Liver (tissue), 9 donors: ENCODE results near the gene APOF. TPM values are rescaled to one million over a fixed set of nuclear protein-coding genes. Genes with fewer than 3 reads are reported as not detected.
"Not testable (repeated sequence)": the region's sequence is repeated elsewhere in the genome, so short reads cannot be mapped to it uniquely, and the experiment has no call there.

Source experiments
- DNase-seq: peaks from one replicate; pipeline ENCODE4 v3.0.0-alpha.2; 2017; ENCODE audit warnings: low spot score
- H3K27ac ChIP-seq, 2 donors: one replicate each; pipeline ENCODE4 v1.7.0; 2013; ENCODE audit warnings: inconsistent platforms in 2 of 2, low read length in 2 of 2, control low read depth in 1 of 2, low read depth in 1 of 2, mild to moderate bottlenecking in 1 of 2
- H3K27me3 ChIP-seq, 4 donors: one replicate each; pipeline versions ENCODE4 v1.6.1 to v1.7.0; 2013; ENCODE audit warnings: low read length in 3 of 4, inconsistent platforms in 1 of 4, mild to moderate bottlenecking in 1 of 4, moderate library complexity in 1 of 4; ENCODE audit not compliant: control insufficient read depth in 4 of 4, insufficient read depth in 4 of 4
- H3K36me3 ChIP-seq, 4 donors: one replicate each; pipeline versions ENCODE4 v1.6.1 to v1.7.0; 2013; ENCODE audit warnings: low read length in 3 of 4, mild to moderate bottlenecking in 3 of 4, low read depth in 1 of 4, moderate library complexity in 1 of 4; ENCODE audit not compliant: control insufficient read depth in 4 of 4, insufficient read depth in 3 of 4
- H3K4me1 ChIP-seq, 4 donors: one replicate each; pipeline versions ENCODE4 v1.6.1 to v1.7.0; 2013; ENCODE audit warnings: low read length in 3 of 4, mild to moderate bottlenecking in 3 of 4, moderate library complexity in 1 of 4; ENCODE audit not compliant: control insufficient read depth in 4 of 4, insufficient read depth in 4 of 4
- H3K4me3 ChIP-seq, 3 donors: one replicate each; pipeline versions ENCODE4 v1.6.1 to v1.7.0; 2013; ENCODE audit warnings: low read length in 3 of 3, control low read depth in 1 of 3, low read depth in 1 of 3, mild to moderate bottlenecking in 1 of 3
- H3K9ac ChIP-seq, 2 donors: one replicate each; pipeline ENCODE4 v1.7.0; 2013; ENCODE audit warnings: low read length in 2 of 2, mild to moderate bottlenecking in 2 of 2, moderate library complexity in 2 of 2, control low read depth in 1 of 2, low read depth in 1 of 2
- H3K9me3 ChIP-seq, 4 donors: one replicate each; pipeline versions ENCODE4 v1.6.1 to v1.7.0; 2013; ENCODE audit warnings: low read length in 3 of 4; ENCODE audit not compliant: control insufficient read depth in 4 of 4
- ATF3 ChIP-seq: IDR thresholded peaks from 2 replicates; pipeline ENCODE4 v1.6.1; 2016; ENCODE audit warnings: antibody characterized with exemption
- CTCF ChIP-seq: fragments of 150-350 bp; IDR thresholded peaks from 2 replicates; pipeline ENCODE4 v1.5.1; 2017; ENCODE audit warnings: improper control_type of control experiment, low read depth, low read length; ENCODE audit not compliant: missing input control
- FOXA1 ChIP-seq: IDR thresholded peaks from 2 replicates; pipeline ENCODE4 v1.6.1; 2016; ENCODE audit warnings: antibody characterized with exemption
- HNF4A ChIP-seq, 2 donors: conservative IDR thresholded peaks; 2 replicates each; pipeline ENCODE4 v1.6.1; 2016; ENCODE audit warnings: antibody characterized with exemption in 2 of 2, mild to moderate bottlenecking in 2 of 2
- HNF4G ChIP-seq: IDR thresholded peaks from 2 replicates; pipeline ENCODE4 v1.6.1; 2016; ENCODE audit warnings: antibody characterized with exemption
- JUND ChIP-seq, 2 donors: IDR thresholded peaks; 2 replicates each; pipeline ENCODE4 v1.6.1; 2016; ENCODE audit warnings: antibody characterized with exemption in 2 of 2
- NR2F2 ChIP-seq: IDR thresholded peaks from 2 replicates; pipeline ENCODE4 v1.6.1; 2016; ENCODE audit warnings: antibody characterized with exemption
- RAD21 ChIP-seq, 2 donors: IDR thresholded peaks; 2 replicates each; pipeline ENCODE4 v1.6.1; 2016; ENCODE audit warnings: antibody characterized with exemption in 2 of 2, mild to moderate bottlenecking in 2 of 2
- REST ChIP-seq: IDR thresholded peaks from 2 replicates; pipeline ENCODE4 v1.6.1; 2016; ENCODE audit warnings: antibody characterized with exemption, mild to moderate bottlenecking
- RXRA ChIP-seq, 2 donors: IDR thresholded peaks; 2 replicates each; pipeline ENCODE4 v1.6.1; 2017 to 2018; ENCODE audit warnings: antibody characterized with exemption in 2 of 2, mild to moderate bottlenecking in 1 of 2
- TAF1 ChIP-seq: conservative IDR thresholded peaks from 2 replicates; pipeline ENCODE4 v1.6.1; 2016; ENCODE audit warnings: antibody characterized with exemption, mild to moderate bottlenecking
- YY1 ChIP-seq: IDR thresholded peaks from 2 replicates; pipeline ENCODE4 v1.6.1; 2016; ENCODE audit warnings: antibody characterized with exemption, mild to moderate bottlenecking
- ZBTB33 ChIP-seq: IDR thresholded peaks from 2 replicates; pipeline ENCODE4 v1.6.1; 2016; ENCODE audit warnings: antibody characterized with exemption
- WGBS: extraction: QIAGEN DNeasy Blood & Tissue Kit; methylation state at CpG from one replicate; pipeline ENCODE4 v1.1.7; 2013; 5-methylcytosine and 5-hydroxymethylcytosine counted together
- polyA plus RNA-seq, 2 donors: library from polyadenylated mRNA; stranded (reverse) in 1 of 2; unstranded in 1 of 2; fragments of 200-250 nt in 1 of 2; fragments of >200 nt in 1 of 2; fragmentation: Nextera tagmentation in 1 of 2; extraction: Ambion mirVana in 1 of 2; gene quantifications; one replicate each; pipeline versions ENCODE4 v1.2.1 to v1.2.3, GENCODE V29; 2013 to 2015
- total RNA-seq, 2 donors: library from RNA; depleted of rRNA; stranded (reverse); fragments of >200 nt; gene quantifications; one replicate each; pipeline ENCODE4 v1.2.3, GENCODE V29; 2014
- donor health status: healthy.
- donor health status: healthy.
- donor health status: healthy.
- donor health status: healthy.
- donor health status: healthy.

The APOF gene
- total and polyA plus RNA-seq, 4 donors: 11.9 to 335 (median 156) TPM

DNA sequence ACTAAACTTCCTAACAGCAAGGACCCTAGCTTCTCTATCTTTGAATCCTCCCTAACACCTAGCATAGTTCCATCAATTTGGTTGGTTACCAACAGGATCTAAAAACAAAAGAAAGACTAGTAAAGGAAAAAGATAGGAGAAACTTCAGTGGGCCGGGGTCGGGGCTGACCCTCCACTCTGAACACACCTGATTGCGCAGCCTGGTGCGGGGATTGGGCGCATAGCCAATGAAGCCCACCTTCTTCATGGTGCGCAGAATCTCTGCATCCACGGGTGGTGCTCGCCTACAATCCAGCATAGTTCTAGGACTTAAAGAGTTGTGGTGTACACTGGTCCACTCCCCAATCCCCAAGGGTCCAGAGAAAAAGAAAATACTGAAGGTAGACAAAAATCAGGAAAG lies 36.5 kb downstream of the APOF start (continued):
- no peak for TF ChIP-seq RAD21 (IDR thresholded peaks at IDR 0.05)
- TF ChIP-seq ZBTB33: no peak
- no peak for TF ChIP-seq YY1

- 94% methylated on average over 6 of the region's 6 CpGs for WGBS
- no peak for DNase-seq
- no peak overlapping the region for H3K27ac ChIP-seq
- no peak overlapping the region for H3K4me3 ChIP-seq
- TF ChIP-seq RXRA (IDR thresholded peaks at IDR 0.05) (no peak), NR2F2 (no peak), HNF4A (conservative IDR thresholded peaks at IDR 0.05) (no peak), REST (no peak), HNF4G (no peak), TAF1 (no peak), RAD21 (IDR thresholded peaks at IDR 0.05) (no peak), ATF3 (no peak), JUND (IDR thresholded peaks at IDR 0.05) (no peak), FOXA1 (no peak), ZBTB33 (no peak), CTCF (no peak)
- H3K4me1 ChIP-seq: peaks cover 0 to 4% (median 0%) of the 10 kb centered on the region in 4 donors
- no peaks in the 10 kb centered on the region for H3K9me3 ChIP-seq
- H3K27me3 ChIP-seq: no peaks in the 10 kb centered on the region
- H3K36me3 ChIP-seq: peaks cover 8 to 73% (median 72%) of the 10 kb centered on the region in 4 donors
- H3K9ac ChIP-seq: no peak overlapping the region
Observed at GRCh38 chr12:56324206-56324605, 38.5 kb downstream of the APOF start.

- not testable (repeated sequence) for H3K27ac ChIP-seq, H3K9me3 ChIP-seq, H3K4me1 ChIP-seq, H3K4me3 ChIP-seq, H3K9ac ChIP-seq, H3K27me3 ChIP-seq, DNase-seq
- 93% methylated on average over 8 of the region's 8 CpGs for WGBS
- peaks cover 11 to 66% (median 60%) of the 10 kb centered on the region in 4 donors for H3K36me3 ChIP-seq
Observed at GRCh38 chr12:56321610-56322009, 41.0 kb downstream of the APOF start.
